ENCODE data around the gene RAB25. TPM values are rescaled to one million over a fixed set of nuclear protein-coding genes. Genes with fewer than 3 reads are reported as not detected.

RAB25 gene
- total and polyA plus RNA-seq, 8 donors, result 36.7 to 267 (median 192) TPM

- intact Hi-C loops (cut with DNase I; ENCODE audit: low total_unique reads), result no loop called here
- Histone ChIP-seq H3K4me1 (peaks cover 0 to 28% (median 9%) of the 10 kb centered on the region in 4 donors), H3K27me3 (peaks cover 0 to 11% (median 0%) of the 10 kb centered on the region in 3 donors), H3K27ac (no peak overlapping the region), H3K36me3 (peaks cover 5 to 47% (median 30%) of the 10 kb centered on the region in 4 donors), H3K9me3 (no peaks in the 10 kb centered on the region), H3K4me3 (no peak overlapping the region)
- DNase-seq, result no peak
- WGBS, 5 donors, result 0 to 50% (median 22%) methylated on average over 1 of the region's 1 CpG
- TF ChIP-seq CTCF (IDR thresholded peaks at IDR 0.05) (no peak), EP300 (IDR thresholded peaks at IDR 0.05) (no peak), POLR2AphosphoS5 (IDR thresholded peaks at IDR 0.05) (no peak)
Measured at GRCh38 chr1:156073110-156073687, 12.2 kb downstream of the RAB25 start.

GRCh38 chr1:156073740-156074139, 12.8 kb downstream of the RAB25 start:
- Histone ChIP-seq H3K9me3 (no peaks in the 10 kb centered on the region), H3K36me3 (peaks cover 5 to 42% (median 27%) of the 10 kb centered on the region in 4 donors), H3K27ac (no peak overlapping the region), H3K4me1 (peaks cover 0 to 28% (median 9%) of the 10 kb centered on the region in 4 donors), H3K27me3 (peaks cover 0 to 11% (median 0%) of the 10 kb centered on the region in 3 donors), H3K4me3 (no peak overlapping the region)
- intact Hi-C loops (cut with DNase I; ENCODE audit: low total_unique reads), result no loop called here
- TF ChIP-seq POLR2AphosphoS5 (IDR thresholded peaks at IDR 0.05), result no peak
- TF ChIP-seq CTCF (IDR thresholded peaks at IDR 0.05), result no peak
- TF ChIP-seq EP300 (IDR thresholded peaks at IDR 0.05), result no peak
- no peak for TF ChIP-seq POLR2A (IDR thresholded peaks at IDR 0.05)
- 55 to 67% (median 59%) methylated on average over 5 of the region's 5 CpGs for WGBS, 5 donors
- DNase-seq, result no peak

GRCh38 chr1:156074661-156075060, 13.7 kb downstream of the RAB25 start:
- H3K4me1 ChIP-seq, result peaks cover 0 to 28% (median 9%) of the 10 kb centered on the region in 4 donors
- no peak overlapping the region for H3K4me3 ChIP-seq
- no peaks in the 10 kb centered on the region for H3K9me3 ChIP-seq
- no peak overlapping the region for H3K27ac ChIP-seq
- TF ChIP-seq POLR2A (IDR thresholded peaks at IDR 0.05), result no peak
- TF ChIP-seq CTCF (IDR thresholded peaks at IDR 0.05), result no peak
- no peak for TF ChIP-seq EP300 (IDR thresholded peaks at IDR 0.05)
- no peak for TF ChIP-seq POLR2AphosphoS5 (IDR thresholded peaks at IDR 0.05)
- peaks cover 5 to 32% (median 22%) of the 10 kb centered on the region in 4 donors for H3K36me3 ChIP-seq
- WGBS, 5 donors, result 54 to 66% (median 58%) methylated on average over 7 to 8 of the region's 8 CpGs
- no peak for DNase-seq
- peaks cover 0 to 11% (median 0%) of the 10 kb centered on the region in 3 donors for H3K27me3 ChIP-seq
- intact Hi-C loops (cut with DNase I; ENCODE audit: low total_unique reads), result no loop called here

GRCh38 chr1:156075162-156075561, 14.2 kb downstream of the RAB25 start:
- no peaks in the 10 kb centered on the region for H3K9me3 ChIP-seq
- no peak for DNase-seq
- intact Hi-C loops (cut with DNase I; ENCODE audit: low total_unique reads), result no loop called here
- H3K4me3 ChIP-seq, result no peak overlapping the region
- WGBS, 5 donors, result 34 to 52% (median 45%) methylated on average over 3 of the region's 3 CpGs
- no peak for TF ChIP-seq POLR2A (IDR thresholded peaks at IDR 0.05)
- TF ChIP-seq CTCF (IDR thresholded peaks at IDR 0.05), result no peak
- TF ChIP-seq EP300 (IDR thresholded peaks at IDR 0.05), result no peak
- TF ChIP-seq POLR2AphosphoS5 (IDR thresholded peaks at IDR 0.05), result no peak
- peaks cover 5 to 27% (median 17%) of the 10 kb centered on the region in 4 donors for H3K36me3 ChIP-seq
- peaks cover 0 to 28% (median 9%) of the 10 kb centered on the region in 4 donors for H3K4me1 ChIP-seq
- peaks cover 0 to 9% (median 0%) of the 10 kb centered on the region in 3 donors for H3K27me3 ChIP-seq
- H3K27ac ChIP-seq, result no peak overlapping the region
